GM12864 (cell line): Measurements from ENCODE around the gene SRSF1.
"Not testable (repeated sequence)": the region's sequence is repeated elsewhere in the genome, so short reads cannot be mapped to it uniquely, and the experiment has no call there.

Experiments
- DNase-seq: peaks from one replicate; pipeline ENCODE4 v3.0.0-alpha.2; 2011; ENCODE audit warnings: low read depth
- H3K4me3 ChIP-seq: 2 replicates; pipeline ENCODE4 v1.5.1; 2011; ENCODE audit warnings: mild to moderate bottlenecking, low read depth, low read length, control low read depth
- TF ChIP-seq, protein P1 (sequence below): IDR thresholded peaks from 2 replicates; pipeline ENCODE4 v1.5.1; 2011; ENCODE audit warnings: low read depth, mild to moderate bottlenecking, moderate library complexity, low read length, control low read depth, inconsistent platforms; ENCODE audit errors: missing control alignments

Gene SRSF1

DNA sequence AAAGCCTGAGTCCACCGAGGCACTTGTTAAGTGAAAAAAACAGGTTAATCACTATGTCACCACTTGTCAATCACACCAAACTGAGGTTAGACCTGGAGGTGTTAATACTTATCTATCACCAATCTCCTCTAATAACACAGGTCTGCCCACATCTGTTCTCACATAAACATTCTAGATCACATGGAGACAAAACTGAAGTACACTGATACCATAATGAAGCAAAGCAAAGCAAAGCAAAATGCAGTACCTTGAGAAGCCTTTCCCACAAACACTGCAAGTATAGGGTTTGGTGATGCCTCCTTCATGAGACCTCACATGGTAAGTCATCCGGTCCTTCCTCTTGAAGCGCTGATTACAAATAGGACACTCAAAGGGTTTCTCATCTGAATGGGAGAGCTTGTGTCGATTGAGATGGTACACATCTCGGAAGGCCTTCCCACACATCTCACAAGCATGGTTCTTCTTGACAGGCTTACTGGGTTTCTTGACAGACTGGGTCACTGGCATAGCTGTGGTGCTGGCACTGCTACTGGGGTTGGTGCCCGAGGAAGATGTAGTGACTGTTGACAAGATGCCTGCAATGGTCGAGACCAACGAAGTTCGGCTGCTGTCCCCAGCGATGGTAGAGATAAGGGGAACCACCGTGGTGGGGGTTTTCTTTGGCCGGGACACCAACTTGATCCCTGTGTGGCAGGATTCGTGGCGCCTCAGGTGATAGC lies 24.4 kb downstream of the SRSF1 start:
- TF ChIP-seq, protein P1, sequence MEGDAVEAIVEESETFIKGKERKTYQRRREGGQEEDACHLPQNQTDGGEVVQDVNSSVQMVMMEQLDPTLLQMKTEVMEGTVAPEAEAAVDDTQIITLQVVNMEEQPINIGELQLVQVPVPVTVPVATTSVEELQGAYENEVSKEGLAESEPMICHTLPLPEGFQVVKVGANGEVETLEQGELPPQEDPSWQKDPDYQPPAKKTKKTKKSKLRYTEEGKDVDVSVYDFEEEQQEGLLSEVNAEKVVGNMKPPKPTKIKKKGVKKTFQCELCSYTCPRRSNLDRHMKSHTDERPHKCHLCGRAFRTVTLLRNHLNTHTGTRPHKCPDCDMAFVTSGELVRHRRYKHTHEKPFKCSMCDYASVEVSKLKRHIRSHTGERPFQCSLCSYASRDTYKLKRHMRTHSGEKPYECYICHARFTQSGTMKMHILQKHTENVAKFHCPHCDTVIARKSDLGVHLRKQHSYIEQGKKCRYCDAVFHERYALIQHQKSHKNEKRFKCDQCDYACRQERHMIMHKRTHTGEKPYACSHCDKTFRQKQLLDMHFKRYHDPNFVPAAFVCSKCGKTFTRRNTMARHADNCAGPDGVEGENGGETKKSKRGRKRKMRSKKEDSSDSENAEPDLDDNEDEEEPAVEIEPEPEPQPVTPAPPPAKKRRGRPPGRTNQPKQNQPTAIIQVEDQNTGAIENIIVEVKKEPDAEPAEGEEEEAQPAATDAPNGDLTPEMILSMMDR = no peak
- DNase-seq = no peak
- H3K4me3 ChIP-seq = no peak overlapping the region

DNA sequence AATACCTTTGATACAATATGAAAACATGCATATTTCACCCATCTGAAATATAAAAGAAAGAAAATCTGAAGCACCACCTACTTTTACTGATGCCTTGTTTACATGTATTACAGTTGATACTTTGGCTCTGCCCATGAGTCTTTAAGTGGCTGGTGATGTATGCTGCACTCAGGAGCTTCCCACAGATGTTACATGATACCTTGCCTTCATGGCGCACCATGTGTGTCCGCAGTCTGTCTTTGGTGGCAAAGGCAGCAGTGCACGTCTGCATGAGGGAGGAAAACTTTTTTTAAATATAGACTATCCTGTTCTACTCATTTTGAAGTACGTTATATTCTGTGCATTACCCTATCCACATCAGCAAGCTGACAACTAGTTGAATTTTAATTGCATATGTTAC lies 26.5 kb downstream of the SRSF1 start:
- TF ChIP-seq, protein P1 = no peak
- no peak overlapping the region for H3K4me3 ChIP-seq
- DNase-seq = no peak

DNA sequence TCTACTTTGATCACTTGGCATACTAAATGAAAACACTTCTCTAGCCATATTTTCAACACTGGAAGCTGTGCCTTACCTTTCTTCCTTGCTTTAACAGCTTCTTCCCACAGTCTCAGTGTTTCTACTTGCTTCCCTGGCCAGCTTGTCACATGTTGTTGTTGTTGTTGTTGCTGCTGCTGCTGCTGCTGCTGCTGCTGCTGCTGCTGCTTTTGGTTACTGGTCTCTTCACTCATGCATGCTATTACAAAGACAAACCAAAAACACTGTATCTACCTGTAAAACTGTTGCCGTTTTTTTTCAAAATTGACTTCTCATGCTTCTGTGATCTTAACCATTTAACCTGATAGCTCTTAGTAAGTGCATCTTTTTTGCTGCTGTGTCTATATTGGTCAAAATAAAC lies 28.0 kb downstream of the SRSF1 start:
- H3K4me3 ChIP-seq = no peak overlapping the region
- no peak for DNase-seq
- TF ChIP-seq, protein P1 = no peak

DNA sequence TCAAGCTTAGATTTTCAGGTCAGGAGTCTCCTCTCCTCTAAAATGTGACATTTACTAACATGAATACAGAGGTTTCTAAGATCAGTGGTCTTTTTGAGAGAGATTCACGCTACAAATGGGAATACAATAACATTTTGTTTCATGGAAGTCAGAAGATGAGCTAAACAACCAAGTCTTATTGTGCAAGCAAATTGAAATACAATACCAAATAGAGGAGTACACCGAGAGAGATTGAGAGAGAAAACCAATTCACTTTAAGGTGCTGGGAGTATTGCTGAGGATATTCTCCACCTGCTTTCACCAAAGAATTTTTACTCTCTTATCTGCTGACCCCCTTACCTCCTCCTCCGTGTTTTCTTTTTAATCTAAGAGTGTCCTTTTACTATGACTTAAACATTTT lies 30.5 kb downstream of the SRSF1 start:
- no peak overlapping the region for H3K4me3 ChIP-seq
- no peak for DNase-seq
- TF ChIP-seq, protein P1 = no peak

DNA sequence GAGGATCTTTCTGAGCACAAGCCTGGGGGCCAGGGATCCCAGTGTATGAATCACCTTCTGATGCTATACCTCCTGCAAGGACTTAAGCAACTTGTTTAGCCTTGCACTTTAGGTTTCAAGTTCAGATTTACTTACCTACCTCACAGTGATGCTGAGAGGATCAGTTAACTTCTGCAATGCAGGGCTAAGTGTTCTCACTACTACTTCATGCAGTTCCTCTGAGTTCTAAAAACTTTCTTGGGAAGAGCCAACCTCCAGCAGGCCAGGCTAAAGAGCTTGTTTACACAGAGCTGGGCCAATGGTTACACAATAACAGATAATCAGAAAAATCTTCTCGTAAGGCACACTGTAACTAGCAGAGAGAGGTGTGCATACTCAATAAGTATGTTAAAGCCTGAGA lies 32.0 kb downstream of the SRSF1 start:
- H3K4me3 ChIP-seq = no peak overlapping the region
- DNase-seq = no peak
- TF ChIP-seq, protein P1 = no peak

DNA sequence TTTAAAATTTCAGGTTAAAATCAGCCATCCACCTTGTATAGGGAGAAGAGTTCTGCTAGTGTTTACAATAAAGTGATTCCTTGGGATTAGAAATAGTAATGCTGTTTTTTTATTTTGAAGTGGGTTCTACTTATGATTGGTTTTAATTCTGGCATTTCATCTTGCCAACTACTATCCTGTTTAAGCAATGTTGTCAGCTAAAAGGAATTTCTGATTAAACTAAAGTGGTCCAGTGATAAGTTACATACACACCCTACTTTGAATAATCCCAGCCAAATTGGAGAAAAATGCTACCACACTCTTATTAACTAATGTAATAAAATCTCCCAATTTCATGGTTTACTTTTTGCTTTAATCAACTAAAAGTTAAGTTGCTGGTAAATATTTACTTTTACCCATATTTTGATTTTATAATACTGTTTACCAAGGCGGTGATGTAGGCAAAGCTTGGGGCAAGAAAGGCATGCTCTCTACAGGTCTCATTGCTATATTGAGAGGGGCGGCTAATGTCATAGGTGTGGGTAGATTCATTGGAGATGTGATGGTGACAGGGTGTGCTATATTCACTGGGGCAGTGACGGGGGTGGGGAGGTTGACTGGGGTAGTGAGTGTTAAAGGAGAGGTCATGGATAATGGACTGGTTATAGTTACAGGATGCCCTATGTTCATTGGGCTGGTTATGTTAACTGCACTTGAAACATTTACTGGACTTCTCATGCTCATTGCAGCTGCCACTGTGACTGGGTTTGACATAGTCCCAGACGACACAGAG lies 32.8 kb downstream of the SRSF1 start:
- H3K4me3 ChIP-seq, DNase-seq: not testable (repeated sequence)

DNA sequence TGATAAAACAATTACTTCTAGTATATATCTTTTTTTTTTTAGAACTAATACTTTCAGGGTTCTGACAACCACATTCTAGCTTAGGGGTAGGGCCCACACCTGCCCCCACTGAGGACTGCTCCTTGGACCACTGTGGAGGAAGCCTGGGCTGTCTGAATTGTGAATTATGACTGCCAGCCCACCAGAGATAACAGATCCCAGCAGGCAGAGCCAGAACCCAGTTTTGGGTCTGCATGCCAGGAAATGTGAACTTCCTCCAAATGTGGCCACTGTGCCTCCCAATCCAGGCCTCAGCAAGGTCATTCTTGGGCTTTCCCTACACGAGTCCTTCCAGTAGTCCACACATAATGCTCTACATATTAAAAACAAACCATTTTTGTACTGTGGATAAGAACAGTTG lies 34.9 kb downstream of the SRSF1 start:
- TF ChIP-seq, protein P1 = no peak
- no peak for DNase-seq
- H3K4me3 ChIP-seq = no peak overlapping the region
